Immature natural killer cell (primary cell): Measurements from ENCODE around the gene SELENOI. TPM values are rescaled to one million over a fixed set of nuclear protein-coding genes. Genes with fewer than 3 reads are reported as not detected.
"Not testable (repeated sequence)": the region's sequence is repeated elsewhere in the genome, so short reads cannot be mapped to it uniquely, and the experiment has no call there.

Source experiments
- DNase-seq, 3 donors: peaks; one replicate each; pipeline ENCODE4 v3.0.0; 2022; ENCODE audit warnings: mixed read lengths in 1 of 3
- H3K27ac Mint-ChIP-seq, 6 donors: one replicate each; pipeline ENCODE4 v1.8.0; 2020; ENCODE audit warnings: mixed read lengths in 6 of 6, mild to moderate bottlenecking in 5 of 6, inconsistent platforms in 4 of 6, moderate library complexity in 3 of 6
- H3K27me3 Mint-ChIP-seq, 3 donors: one replicate each; pipeline ENCODE4 v1.8.0; 2020 to 2021; ENCODE audit warnings: low read depth in 3 of 3, mild to moderate bottlenecking in 3 of 3, mixed read lengths in 3 of 3, moderate library complexity in 3 of 3, inconsistent platforms in 1 of 3
- H3K36me3 Mint-ChIP-seq, 3 donors: one replicate each; pipeline ENCODE4 v1.8.0; 2020; ENCODE audit warnings: mixed read lengths in 3 of 3, inconsistent platforms in 2 of 3, mild to moderate bottlenecking in 2 of 3
- H3K4me1 Mint-ChIP-seq, 2 donors: one replicate each; pipeline ENCODE4 v1.8.0; 2020; ENCODE audit warnings: inconsistent platforms in 2 of 2, mild to moderate bottlenecking in 2 of 2, mixed read lengths in 2 of 2, moderate library complexity in 1 of 2
- H3K4me3 Mint-ChIP-seq, 5 donors: one replicate each; pipeline ENCODE4 v1.8.0; 2020; ENCODE audit warnings: mild to moderate bottlenecking in 5 of 5, mixed read lengths in 5 of 5, inconsistent platforms in 3 of 5, moderate library complexity in 3 of 5
- H3K9me3 Mint-ChIP-seq, 6 donors: one replicate each; pipeline ENCODE4 v1.8.0; 2020; ENCODE audit warnings: mild to moderate bottlenecking in 6 of 6, mixed read lengths in 6 of 6, inconsistent platforms in 4 of 6, moderate library complexity in 3 of 6
- polyA plus RNA-seq, 3 donors: library from polyadenylated mRNA; unstranded; fragments of 300-500 nt; fragmentation: Illumina TruSeq; gene quantifications; one replicate each; pipeline ENCODE4 v1.2.3, GENCODE V29; 2021

Gene SELENOI
- polyA plus RNA-seq, 3 donors from 2014 or later, result 3.3 to 7.2 (median 5.6) TPM

DNA sequence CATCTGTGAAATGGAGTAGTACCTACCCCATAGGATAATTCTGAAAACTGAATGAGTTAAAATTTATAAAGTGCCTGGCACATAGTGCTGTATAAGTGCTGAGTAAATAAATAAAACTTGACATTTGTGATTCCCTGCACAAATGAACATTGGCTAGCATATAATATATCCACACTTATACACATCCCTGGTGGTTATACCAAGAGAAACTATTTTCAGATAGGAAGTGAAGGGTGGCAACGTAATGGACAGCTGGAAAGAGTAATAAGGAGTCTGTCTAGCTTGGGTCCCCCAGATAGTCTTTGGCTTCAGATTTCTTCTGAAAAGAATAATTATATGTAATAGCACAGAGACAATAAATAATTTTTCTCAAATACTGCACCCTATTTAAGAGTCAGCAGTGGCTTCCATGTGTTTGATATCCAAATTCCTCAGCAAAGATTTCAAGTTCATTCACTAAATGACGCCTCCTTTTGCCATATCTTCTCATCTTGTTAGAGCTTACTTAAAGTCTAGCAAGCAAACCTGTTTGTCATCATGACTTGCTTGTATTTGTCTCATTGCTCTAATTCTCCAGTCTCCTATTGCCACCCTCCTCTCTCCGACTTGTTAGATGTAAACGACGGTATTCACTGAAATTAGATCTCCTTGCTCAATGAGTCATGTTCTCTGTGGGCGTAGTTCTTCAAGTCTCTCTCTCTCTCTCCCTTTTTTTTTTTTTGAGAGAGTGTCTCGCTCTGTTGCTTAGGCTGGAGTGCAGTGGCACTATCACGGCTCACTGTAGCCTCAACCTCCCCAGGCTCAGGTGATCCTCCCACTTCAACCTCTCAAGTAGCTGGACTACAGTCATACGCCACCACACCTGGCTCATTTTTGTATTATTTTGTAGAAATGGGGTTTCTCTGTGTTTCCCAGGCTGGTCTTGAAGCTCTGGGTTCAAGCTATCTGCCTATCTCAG is 9.4 kb downstream of the SELENOI start:
- H3K4me1 Mint-ChIP-seq, result peaks cover 30 to 72% of the 10 kb centered on the region in 2 donors
- peak overlapping the region in 1 of 6 donors; percentile 69 for H3K27ac Mint-ChIP-seq
- H3K36me3 Mint-ChIP-seq, result no peaks in the 10 kb centered on the region
- H3K27me3 Mint-ChIP-seq, result peaks cover 0 to 2% (median 0%) of the 10 kb centered on the region in 3 donors
- no peak overlapping the region for H3K4me3 Mint-ChIP-seq
- H3K9me3 Mint-ChIP-seq, result peaks cover 0 to 2% (median 0%) of the 10 kb centered on the region in 6 donors
- DNase-seq, result no peak

DNA sequence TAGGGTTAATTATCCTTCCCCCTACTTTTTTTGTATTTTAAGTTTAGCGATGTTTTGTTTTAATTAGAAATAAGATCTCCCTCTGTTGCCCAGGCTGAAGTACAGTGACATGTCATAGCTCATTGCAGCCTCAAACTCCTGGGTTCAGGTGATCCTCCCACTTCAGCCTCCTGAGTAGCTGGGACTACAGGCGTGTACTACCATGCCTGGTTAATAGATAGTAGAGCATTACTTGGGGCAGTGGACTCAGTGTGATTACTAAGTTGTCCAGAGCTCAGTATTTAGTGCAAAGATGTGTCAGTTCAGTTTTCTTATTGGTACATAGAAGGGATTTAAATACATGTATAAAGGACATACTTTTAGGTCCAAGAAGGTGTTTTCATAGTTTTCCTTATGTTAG is 10.2 kb downstream of the SELENOI start:
- no peak for DNase-seq
- Mint-ChIP-seq H3K27ac (no peak overlapping the region), H3K27me3 (peaks cover 0 to 2% (median 0%) of the 10 kb centered on the region in 3 donors), H3K36me3 (no peaks in the 10 kb centered on the region), H3K4me3 (no peak overlapping the region), H3K4me1 (peaks cover 30 to 75% of the 10 kb centered on the region in 2 donors), H3K9me3 (peaks cover 0 to 2% (median 0%) of the 10 kb centered on the region in 6 donors)

- DNase-seq, result no peak
- Mint-ChIP-seq H3K27ac (peak overlapping the region in 1 of 6 donors; percentile 7), H3K4me1 (peaks cover 26 to 81% of the 10 kb centered on the region in 2 donors), H3K36me3 (no peaks in the 10 kb centered on the region), H3K9me3 (no peaks in the 10 kb centered on the region), H3K27me3 (no peaks in the 10 kb centered on the region), H3K4me3 (no peak overlapping the region)
These were observed 10.8 kb downstream of the SELENOI start for GRCh38 chr2:26356771-26357170.

GRCh38 chr2:26359886-26360473 is 14.0 kb downstream of the SELENOI start:
- DNase-seq, result no peak
- H3K36me3 Mint-ChIP-seq, result no peaks in the 10 kb centered on the region

DNA sequence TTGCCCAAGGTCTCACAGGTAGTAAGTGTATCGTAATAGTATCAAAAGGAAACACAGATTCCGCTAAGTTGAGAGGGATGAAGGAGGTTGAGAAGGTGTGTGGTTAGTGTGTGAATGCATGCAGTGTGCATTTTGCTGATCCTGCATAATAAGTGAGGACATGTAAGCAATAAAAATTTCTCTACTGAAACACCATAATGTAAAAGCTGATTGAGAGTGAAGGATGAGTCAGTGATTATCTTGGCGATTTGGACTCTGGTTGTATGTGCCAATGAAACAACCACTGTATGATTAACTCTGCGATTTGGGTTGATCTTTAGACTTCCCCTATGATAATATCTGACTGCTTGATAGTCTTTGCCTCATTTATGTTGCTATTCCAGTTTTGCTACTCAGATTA is 17.4 kb downstream of the SELENOI start:
- H3K4me1 Mint-ChIP-seq, result peaks cover 32 to 56% of the 10 kb centered on the region in 2 donors
- peak overlapping the region in 2 of 6 donors; percentile 36 to 37 for H3K27ac Mint-ChIP-seq
- no peaks in the 10 kb centered on the region for H3K9me3 Mint-ChIP-seq
- peaks cover 0 to 2% (median 0%) of the 10 kb centered on the region in 3 donors for H3K27me3 Mint-ChIP-seq
- H3K4me3 Mint-ChIP-seq, result peak overlapping the region in 2 of 5 donors; percentile 2 to 7
- no peak for DNase-seq
- H3K36me3 Mint-ChIP-seq, result peaks cover 0 to 9% (median 0%) of the 10 kb centered on the region in 3 donors

More at GRCh38 chr2:26359886-26360473, 14.0 kb downstream of the SELENOI start:
- no peak overlapping the region for H3K4me3 Mint-ChIP-seq
- peaks cover 34 to 88% of the 10 kb centered on the region in 2 donors for H3K4me1 Mint-ChIP-seq
- H3K27me3 Mint-ChIP-seq, result no peaks in the 10 kb centered on the region
- peak overlapping the region in 2 of 6 donors; percentile 1 to 47 for H3K27ac Mint-ChIP-seq
- H3K9me3 Mint-ChIP-seq, result no peaks in the 10 kb centered on the region

GRCh38 chr2:26363958-26364357 is 18.0 kb downstream of the SELENOI start:
- H3K4me1 Mint-ChIP-seq, result peaks cover 27 to 50% of the 10 kb centered on the region in 2 donors
- H3K27me3 Mint-ChIP-seq, result peaks cover 0 to 2% (median 0%) of the 10 kb centered on the region in 3 donors
- no peaks in the 10 kb centered on the region for H3K9me3 Mint-ChIP-seq
- peaks cover 0 to 15% (median 0%) of the 10 kb centered on the region in 3 donors for H3K36me3 Mint-ChIP-seq
- H3K27ac Mint-ChIP-seq, result peak overlapping the region in 1 of 6 donors; percentile 53
- no peak overlapping the region for H3K4me3 Mint-ChIP-seq
- DNase-seq, result no peak

DNA sequence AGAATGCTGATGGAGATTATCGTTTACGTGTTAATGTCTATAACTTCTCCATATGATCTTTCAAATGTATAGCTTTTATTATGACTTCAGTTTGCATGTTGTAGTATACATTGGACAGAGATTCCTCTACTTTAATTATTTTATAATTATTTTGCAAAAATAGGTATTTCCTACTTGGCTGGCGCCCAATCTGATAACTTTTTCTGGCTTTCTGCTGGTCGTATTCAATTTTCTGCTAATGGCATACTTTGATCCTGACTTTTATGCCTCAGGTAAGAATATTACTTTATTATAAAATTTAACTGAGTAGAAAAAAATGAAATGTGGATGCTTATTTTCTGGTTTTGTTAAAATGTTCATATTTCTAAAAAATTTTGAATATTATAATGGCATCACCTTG is 18.7 kb downstream of the SELENOI start:
- Mint-ChIP-seq H3K27ac (no peak overlapping the region), H3K27me3 (peaks cover 0 to 2% (median 0%) of the 10 kb centered on the region in 3 donors), H3K36me3 (peaks cover 0 to 15% (median 2%) of the 10 kb centered on the region in 3 donors), H3K4me3 (no peak overlapping the region), H3K9me3 (no peaks in the 10 kb centered on the region), H3K4me1 (peaks cover 21 to 42% of the 10 kb centered on the region in 2 donors)
- DNase-seq, result no peak

GRCh38 chr2:26366957-26367356 is 21.0 kb downstream of the SELENOI start:
- no peak for DNase-seq
- H3K27ac Mint-ChIP-seq, result no peak overlapping the region
- no peak overlapping the region for H3K4me3 Mint-ChIP-seq
- peaks cover 14 to 22% of the 10 kb centered on the region in 2 donors for H3K4me1 Mint-ChIP-seq
- H3K9me3 Mint-ChIP-seq, result no peaks in the 10 kb centered on the region
- H3K27me3 Mint-ChIP-seq, result peaks cover 0 to 2% (median 0%) of the 10 kb centered on the region in 3 donors
- H3K36me3 Mint-ChIP-seq, result peaks cover 4 to 19% (median 6%) of the 10 kb centered on the region in 3 donors

GRCh38 chr2:26369664-26370063 is 23.7 kb downstream of the SELENOI start:
- not testable (repeated sequence) for H3K27me3 Mint-ChIP-seq, H3K4me3 Mint-ChIP-seq, H3K27ac Mint-ChIP-seq, H3K4me1 Mint-ChIP-seq, DNase-seq, H3K9me3 Mint-ChIP-seq
- H3K36me3 Mint-ChIP-seq, result peaks cover 7 to 34% (median 19%) of the 10 kb centered on the region in 3 donors

GRCh38 chr2:26370909-26371308 is 25.0 kb downstream of the SELENOI start:
- not testable (repeated sequence) for DNase-seq, H3K27ac Mint-ChIP-seq, H3K4me3 Mint-ChIP-seq, H3K27me3 Mint-ChIP-seq, H3K9me3 Mint-ChIP-seq, H3K4me1 Mint-ChIP-seq
- peaks cover 15 to 36% (median 24%) of the 10 kb centered on the region in 3 donors for H3K36me3 Mint-ChIP-seq

DNA sequence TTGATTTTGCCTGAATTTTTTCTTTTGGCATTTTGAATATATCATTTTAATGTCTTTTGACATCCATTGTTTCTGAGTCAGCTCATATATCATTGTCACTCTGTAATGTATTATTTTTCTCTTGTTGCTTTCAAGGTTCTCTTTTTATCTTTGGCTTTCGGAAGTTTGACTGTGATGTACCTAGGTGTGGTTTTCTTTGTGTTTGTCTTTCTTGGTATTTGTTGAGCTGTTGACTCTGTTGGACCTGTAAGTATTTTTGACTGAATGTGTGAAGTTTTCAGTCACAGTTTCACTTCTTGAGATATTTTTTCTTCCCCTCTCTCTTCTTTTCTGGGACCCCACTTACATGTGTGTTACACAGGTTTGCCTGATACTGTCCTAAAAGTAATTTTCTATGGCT is 30.9 kb downstream of the SELENOI start:
- H3K4me3 Mint-ChIP-seq, result no peak overlapping the region
- H3K36me3 Mint-ChIP-seq, result peaks cover 26 to 47% (median 27%) of the 10 kb centered on the region in 3 donors
- peaks cover 0 to 8% of the 10 kb centered on the region in 2 donors for H3K4me1 Mint-ChIP-seq
- H3K27ac Mint-ChIP-seq, result no peak overlapping the region
- no peak for DNase-seq
- H3K9me3 Mint-ChIP-seq, result no peaks in the 10 kb centered on the region
- no peaks in the 10 kb centered on the region for H3K27me3 Mint-ChIP-seq

GRCh38 chr2:26380281-26380680 is 34.3 kb downstream of the SELENOI start:
- H3K27ac Mint-ChIP-seq, result no peak overlapping the region
- peaks cover 0 to 8% of the 10 kb centered on the region in 2 donors for H3K4me1 Mint-ChIP-seq
- H3K36me3 Mint-ChIP-seq, result peaks cover 11 to 33% (median 21%) of the 10 kb centered on the region in 3 donors
- no peak overlapping the region for H3K4me3 Mint-ChIP-seq
- DNase-seq, result no peak
- no peaks in the 10 kb centered on the region for H3K9me3 Mint-ChIP-seq
- H3K27me3 Mint-ChIP-seq, result peaks cover 0 to 1% (median 0%) of the 10 kb centered on the region in 3 donors

- H3K36me3 Mint-ChIP-seq, result peaks cover 10 to 28% (median 18%) of the 10 kb centered on the region in 3 donors
- H3K4me3 Mint-ChIP-seq, result no peak overlapping the region
- DNase-seq, result no peak
- peaks cover 0 to 2% (median 0%) of the 10 kb centered on the region in 3 donors for H3K27me3 Mint-ChIP-seq
- no peak overlapping the region for H3K27ac Mint-ChIP-seq
- no peaks in the 10 kb centered on the region for H3K9me3 Mint-ChIP-seq
- peaks cover 0 to 8% of the 10 kb centered on the region in 2 donors for H3K4me1 Mint-ChIP-seq
These were observed 36.6 kb downstream of the SELENOI start for GRCh38 chr2:26382564-26382963.

DNA sequence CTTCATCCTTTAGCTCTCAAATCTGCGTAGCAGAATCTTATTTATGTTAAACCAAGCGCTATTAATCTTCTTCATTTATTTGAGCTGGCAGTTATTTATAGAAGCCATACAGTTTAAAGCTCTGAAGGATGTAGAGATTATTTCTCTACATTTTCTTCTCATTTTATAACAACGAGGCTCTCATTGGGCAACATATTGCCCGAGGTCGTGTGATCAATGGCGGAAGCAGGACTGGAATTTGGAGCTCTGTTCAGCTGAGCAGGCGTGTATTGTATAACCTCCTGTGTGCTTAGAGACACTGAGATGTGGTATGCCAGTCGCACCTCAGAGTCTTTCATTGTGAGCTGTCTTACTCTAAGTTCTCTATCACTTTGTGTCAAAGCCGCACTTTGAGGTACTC is 38.2 kb downstream of the SELENOI start:
- no peak for DNase-seq
- Mint-ChIP-seq H3K9me3 (no peaks in the 10 kb centered on the region), H3K4me1 (no peaks in the 10 kb centered on the region), H3K27me3 (peaks cover 0 to 2% (median 0%) of the 10 kb centered on the region in 3 donors), H3K27ac (peak overlapping the region in 1 of 6 donors; percentile 8), H3K4me3 (no peak overlapping the region), H3K36me3 (peaks cover 3 to 20% (median 17%) of the 10 kb centered on the region in 3 donors)
